Chondrocyte (in vitro differentiated cells): ENCODE results near the gene ACSF3. TPM values are rescaled to one million over a fixed set of nuclear protein-coding genes. Genes with fewer than 3 reads are reported as not detected.
A peak's percentile ranks its signal among the peaks of the same experiment; 100 is the strongest.

Source experiments
- DNase-seq: peaks from one replicate; pipeline ENCODE4 v3.0.0; 2021; ENCODE audit warnings: mixed read lengths, low spot score
- H3K27ac Mint-ChIP-seq: one replicate; pipeline ENCODE4 v1.8.0; 2021; ENCODE audit warnings: mild to moderate bottlenecking, moderate library complexity, mixed read lengths; ENCODE audit not compliant: unreplicated experiment
- H3K27me3 Mint-ChIP-seq: 2 replicates; pipeline ENCODE4 v1.8.0; 2021; ENCODE audit warnings: low read depth, mixed read lengths
- H3K36me3 Mint-ChIP-seq: 2 replicates; pipeline ENCODE4 v1.8.0; 2021; ENCODE audit warnings: low read depth, mixed read lengths
- H3K4me1 Mint-ChIP-seq: 2 replicates; pipeline ENCODE4 v1.8.0; 2021; ENCODE audit warnings: low read depth, mild to moderate bottlenecking, mixed read lengths
- H3K4me3 Mint-ChIP-seq: one replicate; pipeline ENCODE4 v1.8.0; 2021; ENCODE audit warnings: mild to moderate bottlenecking, moderate library complexity, mixed read lengths; ENCODE audit not compliant: unreplicated experiment
- H3K9me3 Mint-ChIP-seq: 2 replicates; pipeline ENCODE4 v1.8.0; 2021; ENCODE audit warnings: low read depth, mixed read lengths
- total RNA-seq: library from RNA; stranded (reverse); gene quantifications from 3 replicates; pipeline ENCODE4 v1.2.1, GENCODE V29; 2021
- TF ChIP-seq, protein P1 (sequence below): fragments of 200-600 bp; sonication (generic); IDR thresholded peaks from 2 replicates; pipeline ENCODE4 v1.5.0; 2021; ENCODE audit warnings: antibody characterized with exemption, mild to moderate bottlenecking, moderate library complexity

The ACSF3 gene
- total RNA-seq, 1 donor from 2014 or later: 19.5 TPM

GRCh38 chr16:89114159-89114981 is 20.7 kb downstream of the ACSF3 start:
- Mint-ChIP-seq H3K27ac (no peak overlapping the region), H3K4me3 (no peak overlapping the region), H3K27me3 (no peaks in the 10 kb centered on the region), H3K9me3 (no peaks in the 10 kb centered on the region), H3K36me3 (peaks cover 29% of the 10 kb centered on the region), H3K4me1 (peaks cover 14% of the 10 kb centered on the region)
- TF ChIP-seq, protein P1, sequence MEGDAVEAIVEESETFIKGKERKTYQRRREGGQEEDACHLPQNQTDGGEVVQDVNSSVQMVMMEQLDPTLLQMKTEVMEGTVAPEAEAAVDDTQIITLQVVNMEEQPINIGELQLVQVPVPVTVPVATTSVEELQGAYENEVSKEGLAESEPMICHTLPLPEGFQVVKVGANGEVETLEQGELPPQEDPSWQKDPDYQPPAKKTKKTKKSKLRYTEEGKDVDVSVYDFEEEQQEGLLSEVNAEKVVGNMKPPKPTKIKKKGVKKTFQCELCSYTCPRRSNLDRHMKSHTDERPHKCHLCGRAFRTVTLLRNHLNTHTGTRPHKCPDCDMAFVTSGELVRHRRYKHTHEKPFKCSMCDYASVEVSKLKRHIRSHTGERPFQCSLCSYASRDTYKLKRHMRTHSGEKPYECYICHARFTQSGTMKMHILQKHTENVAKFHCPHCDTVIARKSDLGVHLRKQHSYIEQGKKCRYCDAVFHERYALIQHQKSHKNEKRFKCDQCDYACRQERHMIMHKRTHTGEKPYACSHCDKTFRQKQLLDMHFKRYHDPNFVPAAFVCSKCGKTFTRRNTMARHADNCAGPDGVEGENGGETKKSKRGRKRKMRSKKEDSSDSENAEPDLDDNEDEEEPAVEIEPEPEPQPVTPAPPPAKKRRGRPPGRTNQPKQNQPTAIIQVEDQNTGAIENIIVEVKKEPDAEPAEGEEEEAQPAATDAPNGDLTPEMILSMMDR: no peak
- DNase-seq: peak; percentile 80

DNA sequence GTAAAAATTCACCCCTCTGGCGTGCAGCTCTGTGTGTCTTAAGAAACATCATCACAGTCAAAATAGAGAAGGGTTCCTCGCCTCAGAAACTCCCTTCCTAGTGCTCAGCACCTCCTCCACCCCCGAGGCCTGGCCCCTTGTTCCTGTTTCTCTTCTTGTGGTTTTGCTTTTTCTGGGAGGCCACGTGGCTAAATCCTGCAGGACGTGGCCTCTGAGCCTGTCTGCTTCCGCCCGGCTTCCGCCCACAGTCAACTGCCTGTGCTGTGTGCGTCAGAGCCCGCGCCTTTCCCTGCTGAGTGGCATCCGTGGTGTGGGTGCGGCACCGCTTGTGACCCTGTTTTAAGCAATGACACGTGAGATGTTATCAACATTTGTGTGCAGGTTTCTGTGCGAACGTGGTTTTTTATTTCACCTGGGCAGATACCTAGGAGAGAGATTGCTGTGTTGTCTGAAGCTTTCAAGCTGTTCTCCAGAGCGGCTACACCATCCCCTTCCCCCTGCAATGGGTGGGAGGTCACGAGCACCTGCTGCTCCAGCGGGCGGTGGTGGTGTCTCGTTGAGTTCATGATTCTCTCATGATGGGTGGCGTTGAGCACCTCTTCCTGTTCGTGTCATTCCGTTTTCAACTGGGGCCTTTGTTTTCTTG is 21.7 kb downstream of the ACSF3 start:
- no peak overlapping the region for H3K27ac Mint-ChIP-seq
- H3K36me3 Mint-ChIP-seq: peaks cover 29% of the 10 kb centered on the region
- peak; percentile 65 for DNase-seq
- H3K4me3 Mint-ChIP-seq: no peak overlapping the region
- H3K27me3 Mint-ChIP-seq: no peaks in the 10 kb centered on the region
- H3K4me1 Mint-ChIP-seq: peaks cover 14% of the 10 kb centered on the region
- TF ChIP-seq, protein P1: no peak
- no peaks in the 10 kb centered on the region for H3K9me3 Mint-ChIP-seq

- no peak overlapping the region for H3K4me3 Mint-ChIP-seq
- no peak overlapping the region for H3K27ac Mint-ChIP-seq
- H3K36me3 Mint-ChIP-seq: peaks cover 33% of the 10 kb centered on the region
- H3K9me3 Mint-ChIP-seq: no peaks in the 10 kb centered on the region
- no peaks in the 10 kb centered on the region for H3K27me3 Mint-ChIP-seq
- peaks cover 14% of the 10 kb centered on the region for H3K4me1 Mint-ChIP-seq
- TF ChIP-seq, protein P1: no peak
- peak; percentile 77 for DNase-seq
These were observed 22.9 kb downstream of the ACSF3 start for GRCh38 chr16:89116341-89117226.

DNA sequence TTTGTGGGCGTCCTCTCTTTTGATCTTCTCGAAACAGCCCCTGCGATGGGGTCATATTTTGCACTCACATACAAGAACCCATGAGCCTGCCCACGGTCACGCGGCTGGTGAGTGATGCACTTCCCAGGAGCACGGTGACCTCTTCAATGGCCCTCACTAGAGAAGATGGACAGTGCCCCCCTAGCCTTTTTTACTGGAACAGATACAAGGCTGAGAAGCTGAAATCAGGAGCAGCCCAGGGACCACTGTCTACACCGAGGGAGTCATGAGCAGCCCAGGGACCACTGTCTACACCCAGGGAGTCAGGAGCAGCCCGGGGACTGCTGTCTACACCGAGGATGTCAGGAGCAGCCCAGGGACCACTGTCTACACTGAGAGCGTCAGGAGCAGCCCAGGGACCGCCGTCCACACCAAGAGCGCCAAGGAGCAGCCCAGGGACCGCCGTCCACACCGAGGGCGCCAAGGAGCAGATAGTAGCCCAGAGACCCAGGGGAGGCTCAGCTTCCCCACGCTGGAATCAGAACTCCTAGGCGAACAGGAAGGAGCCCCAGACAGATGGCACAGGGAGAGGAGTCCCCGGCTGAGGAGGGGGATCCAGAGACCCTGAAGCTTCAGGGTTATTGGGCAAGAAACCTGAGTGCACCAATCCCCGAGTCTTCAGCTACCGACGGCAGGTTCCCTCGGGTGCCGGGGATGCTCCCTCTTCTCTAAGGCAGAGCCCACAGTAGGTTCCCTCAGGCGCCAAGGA is 23.7 kb downstream of the ACSF3 start:
- DNase-seq: peak; percentile 72
- no peak overlapping the region for H3K4me3 Mint-ChIP-seq
- no peaks in the 10 kb centered on the region for H3K9me3 Mint-ChIP-seq
- H3K36me3 Mint-ChIP-seq: peaks cover 33% of the 10 kb centered on the region
- TF ChIP-seq, protein P1: no peak
- H3K27ac Mint-ChIP-seq: no peak overlapping the region
- H3K27me3 Mint-ChIP-seq: no peaks in the 10 kb centered on the region
- peaks cover 14% of the 10 kb centered on the region for H3K4me1 Mint-ChIP-seq
